Measurements from ENCODE around the gene FAM209A.
A peak's percentile ranks its signal among the peaks of the same experiment; 100 is the strongest.
"Not testable (repeated sequence)": the region's sequence is repeated elsewhere in the genome, so short reads cannot be mapped to it uniquely, and the experiment has no call there.

Gene FAM209A

GRCh38 chr20:56527521-56527920 is 3.0 kb downstream of the FAM209A start:
- in situ Hi-C loops (cut with HindIII; ENCODE audit: low pct_ligation_motif_present, low pct_unique_long_range_greater_than_20kb, low sequenced_read_pairs): no loop called here
- DNase-seq: no peak

DNA sequence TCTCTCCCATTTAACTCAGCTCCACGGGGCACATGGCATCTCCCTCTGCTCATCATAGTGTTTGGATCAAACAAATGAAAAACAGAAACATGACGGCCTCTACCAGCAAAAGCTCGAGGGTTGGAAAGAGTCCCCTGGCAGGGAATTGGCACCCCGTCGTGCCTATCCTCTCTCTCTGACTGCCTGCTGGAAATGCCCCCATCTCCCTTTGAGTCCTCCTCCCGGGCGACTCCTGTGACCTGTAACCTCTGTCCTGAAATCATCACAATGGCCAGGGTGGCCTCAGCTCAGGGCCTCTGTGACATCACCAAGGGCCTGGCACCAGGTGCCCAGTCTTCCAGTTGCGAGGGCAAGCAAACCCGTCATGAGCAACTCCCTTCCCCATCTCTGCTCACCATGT is 8.4 kb downstream of the FAM209A start, which contains the start of gene FAM209B:
Gene FAM209B, plus strand, starts transcription at position 301 of the 400 bp plus-strand sequence. Its CDS starts 96 bp downstream, at position 397.
- in situ Hi-C loops (cut with HindIII; ENCODE audit: low pct_ligation_motif_present, low pct_unique_long_range_greater_than_20kb, low sequenced_read_pairs): not testable (repeated sequence)

DNA sequence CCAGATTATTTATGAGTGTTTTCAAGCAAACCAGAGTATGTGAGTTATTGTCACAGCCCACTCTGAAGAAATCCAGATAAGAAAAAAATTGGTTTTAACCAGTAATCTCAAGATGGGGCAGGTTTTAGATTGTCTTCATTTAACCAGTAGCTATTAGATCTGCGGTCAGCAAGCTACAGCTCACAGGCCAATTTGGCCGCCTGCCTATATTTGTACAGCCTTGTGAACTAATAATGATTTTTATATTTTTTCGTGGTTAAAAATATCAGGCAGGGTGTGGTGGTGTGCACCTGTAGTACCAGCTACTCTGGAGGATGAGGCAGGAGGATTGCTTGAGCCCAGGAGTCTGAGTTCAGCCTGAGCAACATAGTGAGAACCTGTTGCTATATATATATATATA is 13.5 kb downstream of the FAM209A start:
- in situ Hi-C loops (cut with HindIII; ENCODE audit: low pct_ligation_motif_present, low pct_unique_long_range_greater_than_20kb, low sequenced_read_pairs): no loop called here

More for the DNA sequence above, 8.4 kb downstream of the FAM209A start, which contains the start of gene FAM209B:
- DNase-seq: not testable (repeated sequence)

DNA sequence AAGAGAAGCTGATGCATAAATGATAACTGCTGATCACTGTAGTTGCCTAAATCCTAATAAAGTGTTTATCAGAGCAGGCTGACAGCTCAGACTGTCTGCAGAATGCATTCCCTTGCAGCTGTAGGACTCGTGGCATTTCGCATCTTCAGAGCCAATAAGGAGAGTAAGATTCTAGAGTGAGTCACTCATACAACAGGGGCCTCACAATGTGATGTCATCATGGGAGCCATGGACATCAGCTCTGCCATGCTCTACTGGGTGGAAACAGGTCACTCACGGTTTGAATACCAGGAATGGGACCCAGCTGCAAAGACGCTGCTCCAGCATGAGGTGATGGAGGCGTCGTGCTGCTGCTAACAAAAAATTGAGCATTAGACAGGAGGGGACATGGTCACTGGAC is 15.9 kb downstream of the FAM209A start:
- in situ Hi-C loops (cut with HindIII; ENCODE audit: low pct_ligation_motif_present, low pct_unique_long_range_greater_than_20kb, low sequenced_read_pairs): no loop called here
- no peak for DNase-seq

More for the DNA sequence above, 13.5 kb downstream of the FAM209A start:
- DNase-seq: no peak

- in situ Hi-C loops (cut with HindIII; ENCODE audit: low pct_ligation_motif_present, low pct_unique_long_range_greater_than_20kb, low sequenced_read_pairs): no loop called here
- no peak for DNase-seq
Measured at GRCh38 chr20:56542489-56543030, 18.0 kb downstream of the FAM209A start.

- DNase-seq: no peak
- in situ Hi-C loops (cut with HindIII; ENCODE audit: low pct_ligation_motif_present, low pct_unique_long_range_greater_than_20kb, low sequenced_read_pairs): no loop called here
Measured at GRCh38 chr20:56551571-56551970, 27.0 kb downstream of the FAM209A start.

GRCh38 chr20:56552911-56553629 is 28.5 kb downstream of the FAM209A start:
- in situ Hi-C loops (cut with HindIII; ENCODE audit: low pct_ligation_motif_present, low pct_unique_long_range_greater_than_20kb, low sequenced_read_pairs): no loop called here
- DNase-seq: no peak

DNA sequence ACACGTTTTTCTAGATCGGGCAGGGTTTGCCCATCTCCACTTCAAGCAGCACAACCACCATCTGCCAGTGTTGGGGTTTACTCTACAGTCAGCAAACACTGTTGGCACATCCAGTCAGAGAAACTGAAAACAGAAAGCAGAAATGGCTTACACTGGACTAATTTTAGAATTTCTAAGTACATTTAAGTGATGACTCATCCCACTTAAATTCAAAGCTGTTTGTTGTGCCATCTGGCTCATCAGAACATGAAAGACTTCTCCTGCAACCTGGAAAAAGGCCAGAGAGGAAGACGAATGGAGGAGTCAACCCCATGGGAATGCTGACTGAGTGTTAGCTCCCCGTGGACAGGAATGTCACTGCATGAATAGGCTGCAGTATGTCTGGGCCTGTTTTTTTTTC is 30.3 kb downstream of the FAM209A start:
- in situ Hi-C loops (cut with HindIII; ENCODE audit: low pct_ligation_motif_present, low pct_unique_long_range_greater_than_20kb, low sequenced_read_pairs): no loop called here
- peak; percentile 34 for DNase-seq

DNA sequence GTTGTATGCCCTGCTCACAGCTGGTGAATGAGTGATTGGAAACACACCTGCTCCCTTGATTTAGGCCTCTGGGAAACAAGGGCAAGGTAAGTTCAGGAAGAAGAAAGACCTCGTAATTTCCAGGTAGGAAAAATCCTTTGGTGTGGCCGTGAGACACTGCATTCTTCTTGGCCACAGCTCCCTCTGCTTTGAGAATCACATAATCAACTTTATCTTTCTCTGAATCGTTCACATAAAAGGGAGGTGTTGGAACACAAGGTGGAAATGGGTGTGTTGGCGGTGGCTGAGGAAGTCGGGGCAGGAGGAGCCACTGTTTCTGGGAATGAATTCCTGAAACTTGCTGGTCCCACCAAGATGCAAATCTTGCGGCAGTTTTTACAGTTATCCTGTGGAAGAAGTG is 34.4 kb downstream of the FAM209A start:
- DNase-seq: no peak
- in situ Hi-C loops (cut with HindIII; ENCODE audit: low pct_ligation_motif_present, low pct_unique_long_range_greater_than_20kb, low sequenced_read_pairs): no loop called here

- in situ Hi-C loops (cut with HindIII; ENCODE audit: low pct_ligation_motif_present, low pct_unique_long_range_greater_than_20kb, low sequenced_read_pairs); DNase-seq: not testable (repeated sequence)
Measured at GRCh38 chr20:56564526-56564925, 40.0 kb downstream of the FAM209A start.

- no peak for DNase-seq
- in situ Hi-C loops (cut with HindIII; ENCODE audit: low pct_ligation_motif_present, low pct_unique_long_range_greater_than_20kb, low sequenced_read_pairs): no loop called here
Measured at GRCh38 chr20:56565511-56565910, 41.0 kb downstream of the FAM209A start.

DNA sequence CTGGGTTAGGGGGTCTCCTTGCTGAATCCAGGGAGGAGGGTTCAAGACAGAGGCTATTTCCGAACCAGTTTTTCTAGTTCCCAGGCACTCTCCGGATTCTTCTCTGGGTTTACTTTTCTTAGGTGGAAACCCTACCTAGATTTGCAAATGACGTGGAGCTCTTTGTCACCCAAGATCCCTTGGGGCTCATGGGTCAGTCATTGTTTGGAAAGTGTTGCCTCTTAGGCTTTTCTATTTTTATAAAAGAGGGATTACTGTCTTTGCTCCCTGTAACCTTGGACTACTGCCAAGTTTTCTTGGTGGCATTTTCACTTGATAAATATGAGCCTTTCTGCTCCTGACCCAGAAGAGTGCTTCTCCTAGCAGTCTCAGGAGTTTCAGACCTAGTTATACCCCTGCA is 42.1 kb downstream of the FAM209A start:
- DNase-seq: no peak
- in situ Hi-C loops (cut with HindIII; ENCODE audit: low pct_ligation_motif_present, low pct_unique_long_range_greater_than_20kb, low sequenced_read_pairs): no loop called here

- no peak for DNase-seq
- in situ Hi-C loops (cut with HindIII; ENCODE audit: low pct_ligation_motif_present, low pct_unique_long_range_greater_than_20kb, low sequenced_read_pairs): no loop called here
Measured at GRCh38 chr20:56570832-56571231, 46.3 kb downstream of the FAM209A start.

DNA sequence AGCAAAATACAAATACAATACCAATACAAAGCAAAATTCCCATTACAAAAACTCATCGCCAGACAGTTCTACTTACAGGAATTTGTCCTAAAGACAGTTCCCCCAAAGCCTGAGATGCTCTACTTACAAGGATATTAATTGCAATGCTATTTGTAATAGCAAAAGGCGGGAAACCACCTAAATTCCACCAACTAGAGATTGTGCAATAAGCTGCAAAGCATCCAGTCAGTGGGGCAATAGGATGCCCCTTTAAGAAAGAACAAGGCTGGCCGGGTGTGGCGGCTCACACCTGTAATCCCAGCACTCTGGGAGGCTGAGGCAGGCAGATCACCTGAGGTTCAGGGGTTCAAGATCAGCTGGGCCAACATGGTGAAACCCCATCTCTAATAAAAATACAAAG is 47.6 kb downstream of the FAM209A start:
- DNase-seq: no peak
- in situ Hi-C loops (cut with HindIII; ENCODE audit: low pct_ligation_motif_present, low pct_unique_long_range_greater_than_20kb, low sequenced_read_pairs): no loop called here

GRCh38 chr20:56573986-56574385 is 49.4 kb downstream of the FAM209A start:
- in situ Hi-C loops (cut with HindIII; ENCODE audit: low pct_ligation_motif_present, low pct_unique_long_range_greater_than_20kb, low sequenced_read_pairs): no loop called here

DNA sequence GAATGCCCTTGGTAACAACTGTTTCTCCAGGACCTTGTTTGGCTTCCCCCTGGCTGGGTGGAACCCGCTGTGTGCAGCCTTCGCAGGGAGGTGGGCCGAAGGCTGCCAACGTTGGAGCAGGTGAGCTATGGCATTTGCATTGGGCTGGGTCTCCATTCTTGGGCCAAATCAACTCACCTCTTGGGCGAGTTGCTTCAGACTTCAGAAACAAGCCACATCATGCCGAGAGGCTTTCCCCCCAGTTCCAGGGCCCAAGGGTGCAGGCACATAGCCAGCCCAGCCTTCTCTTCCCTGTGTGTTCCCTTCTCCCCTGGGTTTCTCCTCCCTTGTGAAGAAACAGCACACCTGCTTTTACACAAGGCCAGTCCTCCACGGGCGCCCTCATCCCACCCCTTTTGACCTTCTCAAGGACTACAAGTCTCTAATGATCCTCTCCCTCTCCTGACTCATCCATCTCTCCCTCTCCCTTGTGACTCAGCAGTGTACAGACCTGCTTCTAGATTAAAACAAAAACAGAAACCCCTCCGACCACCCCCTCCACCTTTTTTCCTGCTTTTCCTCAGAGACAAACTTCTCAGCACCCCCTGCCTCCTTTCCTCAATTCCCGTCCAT is 50.1 kb downstream of the FAM209A start:
- no peak for DNase-seq
- in situ Hi-C loops (cut with HindIII; ENCODE audit: low pct_ligation_motif_present, low pct_unique_long_range_greater_than_20kb, low sequenced_read_pairs): no loop called here

More at GRCh38 chr20:56573986-56574385, 49.4 kb downstream of the FAM209A start:
- DNase-seq: no peak

GRCh38 chr20:56575157-56575556 is 50.6 kb downstream of the FAM209A start:
- DNase-seq: no peak
- in situ Hi-C loops (cut with HindIII; ENCODE audit: low pct_ligation_motif_present, low pct_unique_long_range_greater_than_20kb, low sequenced_read_pairs): no loop called here
